ENCODE measurements around the gene DTNBP1. TPM values are rescaled to one million over a fixed set of nuclear protein-coding genes. Genes with fewer than 3 reads are reported as not detected.

The DTNBP1 gene
- total and polyA plus RNA-seq, 2 of the 8 experiments (the other 6 are each of a cell fraction or from before 2014, with no cell fraction given) = 13.5 to 22.1 TPM

DNA sequence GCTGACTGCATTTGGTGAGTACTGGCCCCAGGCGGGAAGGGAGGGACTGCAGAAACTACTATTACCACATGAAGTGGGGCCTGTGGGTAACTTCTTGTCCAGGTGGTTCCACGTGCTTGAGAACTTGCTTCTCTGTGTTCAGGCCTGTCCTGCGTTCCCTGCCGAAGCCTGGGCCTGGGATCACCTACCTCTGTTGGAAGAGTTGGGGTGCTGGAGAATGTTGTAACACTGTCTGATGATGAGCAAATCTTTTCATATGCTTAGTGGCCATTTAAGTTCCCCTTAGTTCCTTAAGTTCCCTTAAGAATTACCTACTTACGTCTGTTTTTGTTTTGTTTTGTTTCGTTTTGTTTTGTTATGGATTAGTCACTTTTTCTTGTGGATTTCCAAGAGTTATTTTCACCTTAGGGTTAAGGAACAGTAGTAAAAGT, 154.4 kb downstream of the DTNBP1 start:
- Histone ChIP-seq H2BK12ac (ENCODE audit: low read depth, low read length) (no peak overlapping the region), H3K23me2 (ENCODE audit: low read depth, low read length) (no peaks in the 10 kb centered on the region; the same call in 1 of the 2 replicates), H3K27me3 (replicated peaks in 1 of 4; ENCODE audit: control insufficient read depth in 3 of 4, extremely low read depth in 1 of 4, insufficient read depth in 3 of 4, low read length in 3 of 4) (no peaks in the 10 kb centered on the region), H4K91ac (replicated peaks; ENCODE audit: insufficient read length, low read length) (no peak overlapping the region), H3K9me3 (ENCODE audit: insufficient read depth in 2 of 2, low read depth in 1 of 2, low read length in 1 of 2) (no peaks in the 10 kb centered on the region), H3K14ac (ENCODE audit: insufficient read length) (no peak overlapping the region), H3K36me3 (ENCODE audit: control insufficient read depth in 2 of 4, insufficient read depth in 4 of 4, low read length in 3 of 4) (peaks cover 40 to 100% (median 81%) of the 10 kb centered on the region in 4 experiments), H2BK120ac (replicated peaks; ENCODE audit: low read depth, low read length) (no peak overlapping the region), H2BK20ac (ENCODE audit: low read length) (no peak overlapping the region), H3K56ac (replicated peaks; ENCODE audit: insufficient read length, low read depth, low read length) (no peak overlapping the region), H2AFZ (ENCODE audit: low read length) (no peak overlapping the region), H3K79me2 (ENCODE audit: control insufficient read depth in 1 of 2, insufficient read depth in 2 of 2, low read length in 2 of 2) (peaks cover 0 to 77% of the 10 kb centered on the region in 2 experiments; a peak in 2 of 4 replicates), H3K9ac (replicated peaks in 1 of 4; ENCODE audit: extremely low read depth in 1 of 4, low read depth in 3 of 4, low read length in 3 of 4) (no peak overlapping the region), H4K8ac (ENCODE audit: extremely low read depth, insufficient read depth, low read length) (no peak overlapping the region), H4K20me1 (replicated peaks in 1 of 2; ENCODE audit: control insufficient read depth in 1 of 2, insufficient read depth in 2 of 2, low read length in 2 of 2) (peaks cover 37 to 46% of the 10 kb centered on the region in 2 experiments), H3K18ac (ENCODE audit: extremely low read depth, low read length) (no peak overlapping the region), H2AK5ac (ENCODE audit: low read depth, low read length) (no peak overlapping the region), H3K4ac (replicated peaks; ENCODE audit: insufficient read length, low read depth, low read length) (no peak overlapping the region), H3K23ac (ENCODE audit: insufficient read length) (no peak overlapping the region), H2BK15ac (ENCODE audit: low read length) (0 out of 2 replicates have a peak overlapping the region, but pooled peaks have one; percentile 47), H4K5ac (ENCODE audit: insufficient read length, low read depth, low read length) (no peak overlapping the region), H3K4me3 (ENCODE audit: extremely low read depth in 1 of 4, insufficient read depth in 2 of 4, low read depth in 3 of 4, low read length in 4 of 4) (no peak overlapping the region), H3K27ac (ENCODE audit: low read depth, low read length) (no peak overlapping the region), H3K79me1 (ENCODE audit: low read depth, low read length) (peaks cover 24% of the 10 kb centered on the region), H3K4me2 (ENCODE audit: insufficient read depth in 1 of 2, low read depth in 2 of 2, low read length in 2 of 2) (no peak overlapping the region), H2BK5ac (ENCODE audit: low read depth, low read length) (peak overlapping the region; percentile 87; the same call in 1 of the 2 replicates), H3K4me1 (replicated peaks in 1 of 4; ENCODE audit: control insufficient read depth in 3 of 4, insufficient read depth in 4 of 4, low read length in 3 of 4) (peaks cover 0 to 13% (median 8%) of the 10 kb centered on the region in 4 experiments; a peak in 6 of 7 replicates)
- WGBS, 2 experiments (ENCODE audit: extremely low coverage in 1 of 2, insufficient coverage in 1 of 2, insufficient read length in 1 of 2, insufficient replicate concordance in 2 of 2, low coverage in 1 of 2, low lambda C conversion rate in 2 of 2, missing lambda C conversion rate in 1 of 2) = 81% methylated on average over 6 of the region's 6 CpGs; no CpG with 5 or more reads in 1 of the 2 experiments
- no peak for DNase-seq (ENCODE audit: low read depth in 1 of 2, low spot score in 2 of 2)
- TF ChIP-seq RXRA (IDR thresholded peaks at IDR 0.05; ENCODE audit: insufficient read depth, low read depth, low read length) (no peak), CBX5 (IDR thresholded peaks at IDR 0.05; ENCODE audit: low read depth, low read length) (no peak), YY1 (IDR thresholded peaks at IDR 0.05; ENCODE audit: low read depth, low read length) (no peak), SAP30 (IDR thresholded peaks at IDR 0.05; ENCODE audit: insufficient read depth, insufficient replicate concordance, low read length) (no peak), CEBPB (IDR thresholded peaks at IDR 0.05; ENCODE audit: low read depth, low read length) (peak; percentile 46; the same call in 1 of the 2 replicates)
- ChIA-PET CTCF (ENCODE audit: partially characterized antibody) (interaction anchor here (0.9 kb wide), 1 partner anchor 115 kb away, joined by 4 read pairs; no protein-coding TSS in a partner anchor), POLR2A (ENCODE audit: partially characterized antibody) (no interaction called here)
- FAIRE-seq = peak; percentile 36
